B cell (primary cell): ENCODE results near the gene LCN12. TPM values are rescaled to one million over a fixed set of nuclear protein-coding genes. Genes with fewer than 3 reads are reported as not detected.

ENCODE experiments used
- ATAC-seq: fragments of 200-7000 bp; cut with Tn5 transposase; one replicate; pipeline ENCODE4 v1.10.0; 2021; ENCODE audit warnings: low read depth, mild to moderate bottlenecking, moderate number of reproducible peaks, moderate library complexity
- CTCF ChIA-PET: fragments of 350-600 bp; sonication (Branson Sonifier 250); formaldehyde crosslinking; loops from one replicate; lab custom pipeline; 2021; ENCODE audit warnings: antibody characterized with exemption, inconsistent platforms; lab: Charles Lee
- POLR2A ChIA-PET: fragments of 350-600 bp; sonication (Branson Sonifier 250); formaldehyde crosslinking; loops from one replicate; lab custom pipeline; 2021; ENCODE audit warnings: antibody characterized with exemption; lab: Charles Lee
- DNase-seq: peaks from one replicate; pipeline ENCODE4 v3.0.0; 2013
- H2AFZ ChIP-seq: 2 replicates; pipeline ENCODE4 v1.6.1; 2012; ENCODE audit warnings: mild to moderate bottlenecking, low read depth, low read length; ENCODE audit not compliant: insufficient read depth, poor library complexity, severe bottlenecking
- H3K27ac ChIP-seq, 2 donors: 1 replicate in 1 of 2; 2 replicates in 1 of 2; pipeline ENCODE4 v1.5.1; 2012 to 2013; ENCODE audit warnings: low read length in 2 of 2, mild to moderate bottlenecking in 2 of 2, moderate library complexity in 1 of 2
- H3K27me3 ChIP-seq, 4 experiments: fragments of 200-600 bp in 1 of 4; sonication (generic) in 1 of 4; replicated peaks in 1 of 4; 1 replicate in 2 of 4; 2 replicates in 2 of 4; pipeline versions ENCODE4 v1.6.1 to v1.7.0; 2013 to 2016; ENCODE audit warnings: low read length in 3 of 4, mild to moderate bottlenecking in 2 of 4, mixed read lengths in 1 of 4, moderate library complexity in 1 of 4; ENCODE audit not compliant: insufficient read depth in 4 of 4, control insufficient read depth in 3 of 4; ENCODE audit errors: control extremely low read depth in 1 of 4
- H3K36me3 ChIP-seq, 2 experiments: replicated peaks in 1 of 2; 1 replicate in 1 of 2; 2 replicates in 1 of 2; pipeline versions ENCODE4 v1.6.1 to v1.7.1; 2013; ENCODE audit warnings: low read length in 1 of 2; ENCODE audit not compliant: insufficient read depth in 2 of 2, control insufficient read depth in 1 of 2; ENCODE audit errors: control extremely low read depth in 1 of 2, extremely low read depth in 1 of 2
- H3K4me1 ChIP-seq, 2 donors: fragments of 200-600 bp in 1 of 2; sonication (generic) in 1 of 2; 1 replicate in 1 of 2; 2 replicates in 1 of 2; pipeline versions ENCODE4 v1.5.1 to v1.6.1; 2013 to 2017; ENCODE audit warnings: low read length in 2 of 2; ENCODE audit not compliant: control insufficient read depth in 2 of 2, insufficient read depth in 2 of 2
- H3K4me2 ChIP-seq: replicated peaks from 2 replicates; pipeline ENCODE3; 2012; ENCODE audit warnings: mild to moderate bottlenecking, low read depth, low read length; ENCODE audit not compliant: poor library complexity, severe bottlenecking
- H3K4me3 ChIP-seq, 5 experiments: fragments of 200-600 bp in 1 of 5; sonication (generic) in 1 of 5; 1 replicate in 3 of 5; 2 replicates in 2 of 5; pipeline versions ENCODE4 v1.5.1 to v1.7.0; 2011 to 2016; ENCODE audit warnings: low read length in 4 of 5, mild to moderate bottlenecking in 4 of 5, low read depth in 2 of 5, control low read depth in 1 of 5, moderate library complexity in 1 of 5; ENCODE audit not compliant: insufficient read depth in 1 of 5; ENCODE audit errors: control extremely low read depth in 1 of 5, extremely low read depth in 1 of 5
- H3K79me2 ChIP-seq: fragments of 200-600 bp; sonication (generic); one replicate; pipeline ENCODE4 v1.6.0; 2016; ENCODE audit warnings: low read length; ENCODE audit not compliant: control insufficient read depth, insufficient read depth
- H3K9ac ChIP-seq: fragments of 200-600 bp; sonication (generic); 2 replicates; pipeline ENCODE4 v1.6.1; 2017; ENCODE audit warnings: mild to moderate bottlenecking, low read length, moderate library complexity
- H3K9me3 ChIP-seq, 3 donors: one replicate each; pipeline versions ENCODE4 v1.6.1 to v1.7.1; 2013; ENCODE audit warnings: low read length in 2 of 3; ENCODE audit not compliant: control insufficient read depth in 2 of 3, insufficient read depth in 1 of 3; ENCODE audit errors: control extremely low read depth in 1 of 3
- H4K20me1 ChIP-seq: 2 replicates; pipeline ENCODE4 v1.6.0; 2012; ENCODE audit warnings: mild to moderate bottlenecking, low read length; ENCODE audit not compliant: insufficient read depth, control insufficient read depth, poor library complexity, severe bottlenecking
- H3K27ac Mint-ChIP-seq: one replicate; pipeline ENCODE4 v1.8.0; 2021; ENCODE audit warnings: mixed read lengths
- H3K27me3 Mint-ChIP-seq: one replicate; pipeline ENCODE4 v1.8.0; 2021; ENCODE audit warnings: mixed read lengths
- H3K4me1 Mint-ChIP-seq: one replicate; pipeline ENCODE4 v1.8.0; 2021; ENCODE audit warnings: mixed read lengths
- H3K4me3 Mint-ChIP-seq: one replicate; pipeline ENCODE4 v1.8.0; 2021; ENCODE audit warnings: mixed read lengths
- H3K9me3 Mint-ChIP-seq: one replicate; pipeline ENCODE4 v1.8.0; 2022; ENCODE audit warnings: mixed read lengths; ENCODE audit not compliant: insufficient read depth
- EZH2 ChIP-seq: IDR thresholded peaks from 2 replicates; pipeline ENCODE4 v1.6.1; 2012; ENCODE audit warnings: borderline replicate concordance, low read depth, mild to moderate bottlenecking, moderate library complexity, low read length; ENCODE audit not compliant: insufficient read depth, poor library complexity, severe bottlenecking
- WGBS: methylation state at CpG from one replicate; pipeline ENCODE4 v1.1.5; 2013; ENCODE audit warnings: missing lambda C conversion rate; ENCODE audit not compliant: insufficient coverage; 5-methylcytosine and 5-hydroxymethylcytosine counted together
- intact Hi-C: fragments of 100-400 bp; cut with micrococcal nuclease; formaldehyde crosslinking; loops from one replicate; pipeline ENCODE4 v1.10.0; 2022
- polyA plus RNA-seq: library from polyadenylated mRNA; depleted of rRNA; stranded (reverse); fragments of >200 nt; gene quantifications from 2 replicates; pipeline ENCODE4 v1.2.3, GENCODE V29; 2012
- total RNA-seq, 2 donors: library from RNA; stranded (reverse); fragments of 120-200 nt in 1 of 2; gene quantifications; 1 replicate in 1 of 2; 2 replicates in 1 of 2; pipeline versions ENCODE4 v1.2.3 to v1.2.4, GENCODE V29; 2013 to 2022
- TF ChIP-seq, protein P1 (sequence below): fragments of 200-600 bp; IDR thresholded peaks from one replicate; pipeline ENCODE4 v1.8.0; 2022; ENCODE audit warnings: antibody characterized with exemption, mild to moderate bottlenecking

LCN12 gene
- total and polyA plus RNA-seq, 2 donors (not counting 1 experiment from before 2014, with no cell fraction given) = 2.4 to 2.6 TPM

DNA sequence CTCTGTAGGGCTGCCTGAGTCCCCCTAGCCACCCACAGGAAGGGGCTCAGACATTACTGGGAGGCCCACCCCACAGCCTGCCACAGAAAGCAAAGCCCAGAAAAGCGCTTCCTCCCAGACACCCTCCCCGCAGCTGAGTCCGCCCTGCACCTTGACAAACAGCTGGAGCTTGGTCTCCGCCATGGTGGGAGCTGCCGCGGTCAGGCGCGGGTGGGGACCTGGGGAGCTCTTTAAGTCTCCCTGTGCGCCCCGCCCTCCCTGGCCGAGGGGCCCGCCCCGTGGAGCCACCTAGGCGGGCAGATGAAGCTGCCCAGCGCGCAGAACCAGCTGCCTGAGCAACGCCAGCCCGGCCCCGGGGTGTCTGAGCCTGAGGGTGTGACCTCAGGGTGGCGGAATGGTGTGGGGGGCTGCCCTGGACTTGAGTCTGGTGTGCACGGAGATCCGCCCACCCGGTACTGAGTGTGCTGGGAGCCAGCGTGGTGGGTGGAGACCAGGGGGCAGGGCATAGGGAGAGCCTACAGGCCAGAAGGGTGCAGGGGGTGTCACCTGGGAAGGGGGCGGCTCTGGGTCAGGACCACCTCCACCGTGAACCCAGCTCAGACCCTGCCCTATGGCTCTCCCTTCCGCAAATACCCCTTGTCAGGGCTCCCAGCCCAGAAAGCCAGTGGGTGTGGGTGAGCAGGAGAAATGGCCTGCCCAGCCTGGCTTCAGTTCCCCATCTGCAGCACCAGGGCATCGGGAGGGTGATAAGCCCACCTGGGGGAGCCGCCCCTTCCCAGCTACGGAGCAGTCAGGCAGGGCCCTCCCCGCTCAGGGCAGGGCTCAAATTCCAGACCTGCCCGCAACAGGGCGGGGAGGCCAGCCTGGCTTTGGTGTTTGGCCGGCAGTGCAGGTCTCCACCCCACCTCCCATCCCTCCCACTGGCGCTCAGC, 44.6 kb downstream of the LCN12 start, which contains the start of gene CLIC3:
Gene CLIC3, minus strand, starts transcription at position 208 of the 932 bp plus-strand sequence. Its CDS starts 25 bp downstream, at position 183.
- 8% methylated on average over 28 of the region's 35 CpGs for WGBS
- intact Hi-C loops = no loop called here
- ATAC-seq = no peak
- Histone ChIP-seq H3K4me2 (peak within 1 kb of the TSS; percentile 90), H3K9me3 (peaks cover 0 to 7% (median 0%) of the 10 kb centered on the region in 3 donors), H3K9ac (peak within 1 kb of the TSS; percentile 59), H4K20me1 (peaks cover 17% of the 10 kb centered on the region), H3K36me3 (peaks cover 0 to 6% of the 10 kb centered on the region in 2 experiments), H3K27ac (peak within 1 kb of the TSS; percentile 3 to 54), H3K4me1 (peaks cover 60 to 76% of the 10 kb centered on the region in 2 donors), H3K79me2 (peaks cover 10% of the 10 kb centered on the region), H3K27me3 (peaks cover 0 to 4% (median 0%) of the 10 kb centered on the region in 4 experiments), H3K4me3 (peak within 1 kb of the TSS in 4 of 5 experiments; percentile 24 to 60 (median 36)), H2AFZ (peak within 1 kb of the TSS; percentile 74)
- TF ChIP-seq, protein P1, sequence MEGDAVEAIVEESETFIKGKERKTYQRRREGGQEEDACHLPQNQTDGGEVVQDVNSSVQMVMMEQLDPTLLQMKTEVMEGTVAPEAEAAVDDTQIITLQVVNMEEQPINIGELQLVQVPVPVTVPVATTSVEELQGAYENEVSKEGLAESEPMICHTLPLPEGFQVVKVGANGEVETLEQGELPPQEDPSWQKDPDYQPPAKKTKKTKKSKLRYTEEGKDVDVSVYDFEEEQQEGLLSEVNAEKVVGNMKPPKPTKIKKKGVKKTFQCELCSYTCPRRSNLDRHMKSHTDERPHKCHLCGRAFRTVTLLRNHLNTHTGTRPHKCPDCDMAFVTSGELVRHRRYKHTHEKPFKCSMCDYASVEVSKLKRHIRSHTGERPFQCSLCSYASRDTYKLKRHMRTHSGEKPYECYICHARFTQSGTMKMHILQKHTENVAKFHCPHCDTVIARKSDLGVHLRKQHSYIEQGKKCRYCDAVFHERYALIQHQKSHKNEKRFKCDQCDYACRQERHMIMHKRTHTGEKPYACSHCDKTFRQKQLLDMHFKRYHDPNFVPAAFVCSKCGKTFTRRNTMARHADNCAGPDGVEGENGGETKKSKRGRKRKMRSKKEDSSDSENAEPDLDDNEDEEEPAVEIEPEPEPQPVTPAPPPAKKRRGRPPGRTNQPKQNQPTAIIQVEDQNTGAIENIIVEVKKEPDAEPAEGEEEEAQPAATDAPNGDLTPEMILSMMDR = no peak
- TF ChIP-seq EZH2 = no peak
- POLR2A ChIA-PET = interaction anchor here (0.5 to 1.5 kb wide), 4 partner anchors 15 to 190 kb away, joined by 3 to 5 read pairs (median 4); no protein-coding TSS in a partner anchor
- CTCF ChIA-PET = interaction anchor here (0.6 to 3.4 kb wide), 8 partner anchors 29 to 207 kb away, joined by 3 to 22 read pairs (median 4); partner anchors contain the start of genes ABCA2, AJM1 and NPDC1
- Mint-ChIP-seq H3K27me3 (peaks cover 3% of the 10 kb centered on the region), H3K4me1 (peaks cover 56% of the 10 kb centered on the region), H3K27ac (peak within 1 kb of the TSS; percentile 82), H3K4me3 (peak within 1 kb of the TSS; percentile 76), H3K9me3 (no peaks in the 10 kb centered on the region)
- peak; percentile 61 for DNase-seq
